ENCODE measurements around the gene CCDC170. TPM values are rescaled to one million over a fixed set of nuclear protein-coding genes. Genes with fewer than 3 reads are reported as not detected.

The CCDC170 gene
- total RNA-seq, 1 experiment from 2014 or later = 0.12 TPM

DNA sequence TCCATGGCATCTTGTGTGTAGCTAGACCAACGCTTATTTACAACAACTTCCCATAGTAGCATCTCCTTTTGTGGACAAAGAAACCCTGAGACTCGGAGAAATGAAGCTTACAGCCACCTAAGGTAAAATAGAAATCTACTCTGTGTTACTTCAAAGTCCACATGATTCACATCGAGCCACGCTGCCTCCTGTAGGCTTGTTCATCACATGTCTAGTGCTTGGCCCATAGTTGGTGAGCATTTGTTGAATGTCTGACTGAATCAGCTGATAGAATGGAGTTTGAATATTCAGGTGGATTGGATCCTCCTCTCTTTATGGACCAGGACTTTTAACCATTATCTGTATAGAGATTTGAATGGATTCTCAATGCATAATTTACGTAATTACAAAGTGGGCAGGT lies 130.7 kb downstream of the CCDC170 start:
- intact Hi-C loops (cut with micrococcal nuclease) = no loop called here
- Histone ChIP-seq H3K27ac (ENCODE audit: low read depth, low read length) (no peak overlapping the region), H3K27me3 (ENCODE audit: insufficient read depth, low read length) (no peaks in the 10 kb centered on the region), H3K79me2 (ENCODE audit: insufficient read depth, low read length) (no peaks in the 10 kb centered on the region), H3K36me3 (ENCODE audit: control insufficient read depth in 1 of 2, insufficient read depth in 2 of 2, low read length in 2 of 2) (no peaks in the 10 kb centered on the region), H3K9me2 (ENCODE audit: insufficient read depth) (no peaks in the 10 kb centered on the region), H3K9me3 (ENCODE audit: control insufficient read depth in 1 of 2, insufficient read depth in 1 of 2, low read depth in 1 of 2, low read length in 2 of 2) (no peaks in the 10 kb centered on the region), H3K4me1 (ENCODE audit: control insufficient read depth in 1 of 2, insufficient read depth in 2 of 2, low read length in 2 of 2) (peaks cover 12 to 31% of the 10 kb centered on the region in 2 experiments), H3K4me2 (ENCODE audit: low read length) (no peak overlapping the region), H3K9ac (ENCODE audit: low read length) (no peak overlapping the region), H3K4me3 (replicated peaks in 1 of 2; ENCODE audit: low read depth in 1 of 2, low read length in 2 of 2) (no peak overlapping the region), H4K20me1 (ENCODE audit: insufficient read depth) (no peaks in the 10 kb centered on the region), H2AFZ (ENCODE audit: low read depth, low read length, poor library complexity, severe bottlenecking) (no peak overlapping the region)
- DNase-seq (ENCODE audit: low read depth, low spot score) = no peak
- ChIA-PET CTCF (no interaction called here), POLR2A (interaction anchor here (1.2 kb wide), 1 partner anchor 9 kb away, joined by 3 read pairs; no protein-coding TSS in a partner anchor), RAD21 (ENCODE audit: low non-redundant PET in 1 of 2, low total read pairs in 2 of 2, uncharacterized antibody in 2 of 2, unreplicated experiment in 2 of 2) (no interaction called here)
- ATAC-seq = no peak
- TF ChIP-seq JUND (IDR thresholded peaks at IDR 0.05) (no peak), RAD21 (IDR thresholded peaks at IDR 0.05; ENCODE audit: low read depth) (no peak), TCF7L2 (IDR thresholded peaks at IDR 0.05; ENCODE audit: borderline replicate concordance, extremely low read depth, insufficient read depth, insufficient read length) (no peak), EZH2phosphoT487 (IDR thresholded peaks at IDR 0.05; ENCODE audit: borderline replicate concordance) (no peak), ZNF274 (IDR thresholded peaks at IDR 0.05; ENCODE audit: low read depth, low read length) (no peak), YY1 (IDR thresholded peaks at IDR 0.05; ENCODE audit: extremely low read depth, insufficient replicate concordance, low read depth, low read length) (no peak), CEBPB (IDR thresholded peaks at IDR 0.05; ENCODE audit: low read depth) (no peak), REST (IDR thresholded peaks at IDR 0.05; ENCODE audit: low read depth) (no peak), ZBTB33 (IDR thresholded peaks at IDR 0.05; ENCODE audit: extremely low read depth, insufficient replicate concordance, low read length) (no peak), ZFX (IDR thresholded peaks at IDR 0.05) (no peak), SIN3A (IDR thresholded peaks at IDR 0.05; ENCODE audit: low read depth) (no peak), EZH2 (IDR thresholded peaks at IDR 0.05) (no peak), CBX3 (IDR thresholded peaks at IDR 0.05; ENCODE audit: low read depth) (no peak), SP1 (IDR thresholded peaks at IDR 0.05; ENCODE audit: low read depth) (no peak), SRF (IDR thresholded peaks at IDR 0.05; ENCODE audit: low read depth) (no peak), POLR2A (IDR thresholded peaks at IDR 0.05; ENCODE audit: borderline replicate concordance, extremely low read depth, insufficient read depth, insufficient read length) (no peak), ELF1 (IDR thresholded peaks at IDR 0.05; ENCODE audit: borderline replicate concordance, low read depth) (no peak), POLR2AphosphoS5 (IDR thresholded peaks at IDR 0.05; ENCODE audit: low read depth, low read length) (no peak)
- TF ChIP-seq, protein P1, sequence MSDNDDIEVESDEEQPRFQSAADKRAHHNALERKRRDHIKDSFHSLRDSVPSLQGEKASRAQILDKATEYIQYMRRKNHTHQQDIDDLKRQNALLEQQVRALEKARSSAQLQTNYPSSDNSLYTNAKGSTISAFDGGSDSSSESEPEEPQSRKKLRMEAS (IDR thresholded peaks at IDR 0.05) = no peak
- TF ChIP-seq, protein P2, sequence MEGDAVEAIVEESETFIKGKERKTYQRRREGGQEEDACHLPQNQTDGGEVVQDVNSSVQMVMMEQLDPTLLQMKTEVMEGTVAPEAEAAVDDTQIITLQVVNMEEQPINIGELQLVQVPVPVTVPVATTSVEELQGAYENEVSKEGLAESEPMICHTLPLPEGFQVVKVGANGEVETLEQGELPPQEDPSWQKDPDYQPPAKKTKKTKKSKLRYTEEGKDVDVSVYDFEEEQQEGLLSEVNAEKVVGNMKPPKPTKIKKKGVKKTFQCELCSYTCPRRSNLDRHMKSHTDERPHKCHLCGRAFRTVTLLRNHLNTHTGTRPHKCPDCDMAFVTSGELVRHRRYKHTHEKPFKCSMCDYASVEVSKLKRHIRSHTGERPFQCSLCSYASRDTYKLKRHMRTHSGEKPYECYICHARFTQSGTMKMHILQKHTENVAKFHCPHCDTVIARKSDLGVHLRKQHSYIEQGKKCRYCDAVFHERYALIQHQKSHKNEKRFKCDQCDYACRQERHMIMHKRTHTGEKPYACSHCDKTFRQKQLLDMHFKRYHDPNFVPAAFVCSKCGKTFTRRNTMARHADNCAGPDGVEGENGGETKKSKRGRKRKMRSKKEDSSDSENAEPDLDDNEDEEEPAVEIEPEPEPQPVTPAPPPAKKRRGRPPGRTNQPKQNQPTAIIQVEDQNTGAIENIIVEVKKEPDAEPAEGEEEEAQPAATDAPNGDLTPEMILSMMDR (IDR thresholded peaks at IDR 0.05 in 2 of 3, conservative IDR thresholded peaks at IDR 0.05 in 1 of 3; ENCODE audit: borderline replicate concordance in 1 of 3, insufficient read depth in 1 of 3, low read depth in 2 of 3, low read length in 2 of 3) = no peak; a peak in 1 of 6 replicates
- BruUV-seq (replicated peaks) = no TSS peak
